Stromal cell of bone marrow (primary cell): ENCODE results near the gene SLC7A11.

Source experiments
- DNase-seq: peaks from one replicate; pipeline ENCODE4 v3.0.0-alpha.2; 2012; ENCODE audit warnings: low read depth

The SLC7A11 gene

DNA sequence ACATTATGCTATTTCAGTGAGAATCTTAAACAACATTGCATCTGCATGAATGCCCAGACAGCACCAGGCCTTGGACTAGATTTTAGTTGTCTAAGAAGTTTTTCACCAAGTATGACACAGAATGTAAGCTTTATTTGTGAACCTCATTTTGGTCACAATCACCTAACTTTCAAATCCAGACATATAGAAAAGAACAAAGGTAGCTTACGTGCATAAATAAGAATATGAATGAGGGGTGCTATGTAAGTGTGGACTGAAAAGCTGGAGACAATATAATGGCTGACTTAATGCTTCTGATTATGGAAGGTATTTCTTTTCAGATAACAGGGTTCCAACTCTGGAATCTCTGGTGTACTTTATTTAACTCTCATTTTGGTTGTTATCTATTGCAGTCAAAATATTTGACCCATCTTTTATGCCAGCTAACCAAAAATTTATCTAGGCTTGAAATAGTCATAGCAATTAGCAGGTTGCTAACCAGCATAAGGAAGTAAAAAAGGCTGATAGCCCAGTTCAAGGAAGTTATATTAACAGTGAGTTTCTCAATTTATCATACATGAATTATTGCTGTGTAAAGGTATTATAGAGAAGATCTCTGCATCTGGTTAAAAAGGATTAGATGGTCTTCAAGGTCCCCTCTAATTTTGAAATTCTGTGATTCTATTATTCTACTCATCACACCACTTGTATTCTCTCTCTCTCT lies 36.5 kb downstream of the SLC7A11 start:
- no peak for DNase-seq

GRCh38 chr4:138204507-138204906 lies 37.6 kb downstream of the SLC7A11 start:
- no peak for DNase-seq

DNA sequence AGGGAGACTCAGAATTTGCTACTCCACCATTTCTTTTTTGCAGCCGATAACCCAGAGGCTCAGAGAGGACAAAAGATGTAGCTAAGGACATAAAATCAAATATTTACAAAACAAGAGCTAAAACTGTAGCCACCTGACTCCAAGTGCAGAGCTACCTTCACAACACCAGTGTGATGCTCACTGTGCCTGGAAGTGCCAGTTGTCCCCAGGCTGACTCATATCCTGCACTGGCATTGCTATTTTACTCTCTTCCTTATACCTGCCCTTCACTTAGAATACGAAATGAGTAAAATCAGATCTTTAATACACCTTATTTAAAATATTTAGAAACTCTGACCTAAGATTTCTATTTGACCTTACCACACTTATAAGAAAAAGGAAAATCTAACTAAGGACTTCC lies 39.5 kb downstream of the SLC7A11 start:
- no peak for DNase-seq

DNA sequence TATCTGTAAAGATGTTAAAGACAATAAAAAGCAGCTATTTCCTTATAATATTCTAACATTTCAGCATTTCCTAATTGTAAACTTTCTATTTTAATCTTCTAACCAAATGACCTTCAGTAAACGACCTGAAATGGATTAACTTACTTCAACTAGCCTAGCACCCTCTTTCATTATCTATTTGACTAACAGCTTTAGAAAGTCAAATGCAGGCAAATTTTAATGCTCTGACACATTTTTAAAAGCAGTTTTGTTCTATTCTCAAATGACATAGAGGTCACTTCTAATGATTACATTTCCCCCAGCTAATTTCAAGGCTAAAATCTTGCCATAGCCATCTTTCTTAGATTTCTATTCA lies 41.9 kb downstream of the SLC7A11 start:
- no peak for DNase-seq

- no peak for DNase-seq
Observed at GRCh38 chr4:138199568-138200235, 42.4 kb downstream of the SLC7A11 start.

DNA sequence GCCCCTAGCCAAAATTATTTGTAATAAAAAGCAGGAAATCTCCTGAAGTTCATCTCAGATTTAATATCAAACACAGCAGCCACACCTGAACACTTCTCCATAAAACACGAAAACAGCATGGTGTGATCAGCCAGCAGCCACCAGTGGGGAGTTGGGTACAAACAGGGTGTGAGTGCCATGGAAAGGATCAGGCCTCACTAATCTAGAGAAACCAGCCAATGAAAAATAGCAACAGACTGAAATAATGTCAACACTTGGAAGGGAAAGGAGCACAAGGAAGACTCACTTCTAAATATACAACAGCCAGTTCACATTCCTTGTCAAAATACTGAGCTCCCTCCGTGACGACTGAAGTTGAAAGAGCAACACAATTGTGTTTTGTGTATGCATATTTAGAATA lies 46.0 kb downstream of the SLC7A11 start:
- DNase-seq, result no peak

- DNase-seq, result no peak
Observed at GRCh38 chr4:138193963-138194362, 48.2 kb downstream of the SLC7A11 start.

GRCh38 chr4:138192113-138192512 lies 50.0 kb downstream of the SLC7A11 start:
- DNase-seq, result no peak

- DNase-seq, result no peak
Observed at GRCh38 chr4:138190452-138190858, 51.7 kb downstream of the SLC7A11 start.

GRCh38 chr4:138189206-138189605 lies 52.9 kb downstream of the SLC7A11 start:
- no peak for DNase-seq

GRCh38 chr4:138188406-138189084 lies 53.6 kb downstream of the SLC7A11 start:
- DNase-seq, result no peak

- DNase-seq, result no peak
Observed at GRCh38 chr4:138185859-138186645, 56.1 kb downstream of the SLC7A11 start.

DNA sequence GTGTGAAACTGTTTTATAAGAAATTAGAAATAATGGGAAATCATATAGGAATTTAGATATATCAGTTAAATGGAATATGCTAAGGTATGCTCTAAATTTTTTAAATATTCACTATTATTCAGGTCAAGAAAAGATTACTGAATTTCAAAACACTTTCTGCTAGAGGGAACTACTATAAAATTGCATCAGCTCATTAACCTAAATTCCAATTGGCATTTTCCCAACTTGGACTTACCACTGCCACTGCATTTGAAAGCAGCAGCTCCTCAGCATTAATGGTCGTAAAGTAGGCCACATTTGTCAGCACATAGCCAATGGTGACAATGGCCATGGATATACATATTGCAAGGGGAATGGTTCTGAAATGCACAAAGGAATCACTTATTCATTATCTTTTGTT lies 57.3 kb downstream of the SLC7A11 start:
- no peak for DNase-seq

- peak; percentile 58 for DNase-seq
Observed at GRCh38 chr4:138182838-138183426, 59.2 kb downstream of the SLC7A11 start.

DNA sequence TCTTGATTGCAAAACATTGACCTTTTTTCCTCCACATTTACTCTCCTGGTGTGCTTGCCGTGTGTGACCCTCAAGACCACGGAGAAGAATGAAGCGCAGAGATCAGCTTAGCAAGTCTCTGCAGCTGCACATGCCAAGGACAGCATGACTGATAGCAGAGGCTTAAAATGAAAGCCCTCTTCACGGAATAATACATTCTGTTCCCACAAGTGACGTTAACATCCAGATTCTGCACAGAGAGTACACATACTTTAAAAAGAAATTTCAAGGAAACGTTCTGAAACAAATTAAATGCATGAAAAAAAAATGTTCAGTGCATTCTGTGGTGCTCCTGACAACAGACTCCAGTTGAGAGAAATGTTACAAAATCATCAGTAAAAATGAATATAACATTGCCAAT lies 60.9 kb downstream of the SLC7A11 start:
- no peak for DNase-seq

DNA sequence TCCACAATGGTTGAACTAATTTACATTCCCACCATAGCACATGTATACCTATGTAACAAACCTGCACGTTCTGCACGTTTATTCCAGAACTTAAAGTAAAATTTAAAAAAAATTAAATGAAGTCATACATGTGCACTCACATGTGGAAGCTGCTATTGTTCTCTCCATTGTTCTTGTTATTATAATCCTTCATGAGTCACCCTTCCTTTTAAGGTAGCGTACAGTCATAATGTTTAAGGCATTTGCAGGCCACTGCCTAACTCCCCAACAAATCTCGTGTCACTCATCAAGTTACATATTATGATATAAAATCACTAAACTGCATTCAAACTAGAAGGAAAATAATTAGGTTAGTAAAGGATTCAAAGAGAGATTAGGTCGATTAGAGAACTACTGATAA lies 63.6 kb downstream of the SLC7A11 start:
- DNase-seq, result peak; percentile 5

- no peak for DNase-seq
Observed at GRCh38 chr4:138177278-138177968, 64.7 kb downstream of the SLC7A11 start.

GRCh38 chr4:138174981-138175794 lies 67.0 kb downstream of the SLC7A11 start:
- peak; percentile 13 for DNase-seq

DNA sequence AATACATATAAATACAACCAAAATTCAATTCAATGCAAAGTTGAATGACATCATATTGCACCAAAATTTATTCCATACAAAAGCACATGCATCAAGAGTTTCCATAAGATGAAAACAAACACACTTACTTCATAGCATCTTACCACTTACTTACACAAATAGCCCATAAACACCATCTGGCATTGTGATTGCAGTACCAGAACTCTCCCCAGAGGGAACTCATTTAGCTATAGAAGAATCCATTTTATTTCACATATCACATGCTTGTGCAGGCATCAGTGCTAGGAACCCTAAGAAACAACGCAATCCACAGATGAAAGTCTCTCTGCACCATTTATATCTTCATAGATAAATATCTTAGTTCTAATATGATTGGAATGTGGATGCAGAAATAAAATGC lies 77.9 kb downstream of the SLC7A11 start:
- no peak for DNase-seq

DNA sequence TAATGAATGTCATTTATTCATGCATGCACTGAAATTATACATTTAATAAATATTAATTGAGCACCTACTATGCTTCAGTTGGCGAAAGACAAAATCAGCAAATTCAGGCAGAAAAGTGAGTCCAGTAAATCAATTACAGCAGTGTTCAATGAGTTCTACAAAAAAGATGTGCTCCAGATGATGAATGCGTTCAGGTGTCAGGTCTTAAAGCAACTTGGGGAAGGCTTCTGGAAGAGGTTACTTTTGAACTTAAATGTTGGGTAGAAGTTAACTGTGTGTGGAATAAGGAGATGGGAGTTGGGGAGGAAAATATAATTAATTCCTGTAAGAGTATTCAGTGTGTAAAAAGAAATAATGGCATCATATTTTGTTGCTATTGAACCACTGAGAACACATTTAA lies 79.0 kb downstream of the SLC7A11 start:
- DNase-seq, result no peak

- DNase-seq, result no peak
Observed at GRCh38 chr4:138162259-138162658, 79.9 kb downstream of the SLC7A11 start.
